ENCODE results near the gene PIK3R1. TPM values are rescaled to one million over a fixed set of nuclear protein-coding genes. Genes with fewer than 3 reads are reported as not detected.

The PIK3R1 gene
- total and polyA plus RNA-seq, 10 of the 15 experiments (the other 5 are each of a cell fraction or from before 2014, with no cell fraction given): 7.8 to 38.4 (median 15.7) TPM

- peak; percentile 94 for TF ChIP-seq IRF4 (IDR thresholded peaks at IDR 0.05; ENCODE audit: low read depth, low read length)
- TF ChIP-seq CREM (IDR thresholded peaks at IDR 0.05; ENCODE audit: low read depth): peak; percentile 77
- TF ChIP-seq NBN (IDR thresholded peaks at IDR 0.05): 0 out of 2 replicates have a peak, but pooled peaks have one; percentile 29
- no peak for TF ChIP-seq MTA3 (IDR thresholded peaks at IDR 0.05; ENCODE audit: borderline replicate concordance, low read length)
- no peak for TF ChIP-seq ZNF384 (IDR thresholded peaks at IDR 0.05; ENCODE audit: borderline replicate concordance, low read depth, low read length)
- peak; percentile 85 for TF ChIP-seq RUNX3 (IDR thresholded peaks at IDR 0.05; ENCODE audit: low read length)
- TF ChIP-seq BCL11A (IDR thresholded peaks at IDR 0.05; ENCODE audit: low read depth, low read length): peak; percentile 65; the same call in 1 of the 2 replicates
- no peak for TF ChIP-seq TAF1 (IDR thresholded peaks at IDR 0.05; ENCODE audit: borderline replicate concordance, low read depth, low read length)
- peak; percentile 58; the same call in 1 of the 2 replicates for TF ChIP-seq YY1 (IDR thresholded peaks at IDR 0.05; ENCODE audit: low read depth, low read length)
- TF ChIP-seq RAD21 (IDR thresholded peaks at IDR 0.05; ENCODE audit: insufficient read depth, low read depth, low read length): no peak; the same call in 1 of the 2 replicates
- peak; percentile 97 for TF ChIP-seq EED (IDR thresholded peaks at IDR 0.05; ENCODE audit: low read depth)
- TF ChIP-seq SPI1 (IDR thresholded peaks at IDR 0.05; ENCODE audit: borderline replicate concordance, insufficient read depth, low read depth, low read length): peak; percentile 95
- 0 out of 3 replicates have a peak, but pooled peaks of 1 of the 2 experiments have one; percentile 29 for TF ChIP-seq EGR1 (IDR thresholded peaks at IDR 0.05; ENCODE audit: borderline replicate concordance in 1 of 2, low read depth in 2 of 2, low read length in 2 of 2)
- no peak for TF ChIP-seq PRDM15 (CRISPR knock-in tag; IDR thresholded peaks at IDR 0.05)
- peak; percentile 50 to 73; a peak in 3 of 4 replicates for TF ChIP-seq EP300 (IDR thresholded peaks at IDR 0.05; ENCODE audit: borderline replicate concordance in 1 of 2, control insufficient read depth in 1 of 2, low read depth in 2 of 2, low read length in 2 of 2)
- TF ChIP-seq RCOR1 (conservative IDR thresholded peaks at IDR 0.05; ENCODE audit: low read depth, low read length): 0 out of 2 replicates have a peak, but pooled peaks have one; percentile 83
- TF ChIP-seq KAT2A (conservative IDR thresholded peaks at IDR 0.05; ENCODE audit: control insufficient read depth, low read depth, low read length): no peak
- peak; percentile 46; the same call in 1 of the 2 replicates for TF ChIP-seq DPF2 (IDR thresholded peaks at IDR 0.05)
Observed at GRCh38 chr5:68196876-68197275, 18.7 kb upstream of the PIK3R1 start (continued).

Measured in GM12878 (cell line).